ENCODE results near the gene SPR. TPM values are rescaled to one million over a fixed set of nuclear protein-coding genes. Genes with fewer than 3 reads are reported as not detected.
A peak's percentile ranks its signal among the peaks of the same experiment; 100 is the strongest.

Gene SPR
- total RNA-seq, 1 donor from 2014 or later, result 53.5 TPM

- Histone ChIP-seq H3K36me3 (no peaks in the 10 kb centered on the region), H3K4me3 (no peak overlapping the region), H3K9me3 (replicated peaks) (no peaks in the 10 kb centered on the region), H3K4me1 (peaks cover 22% of the 10 kb centered on the region), H3K27me3 (ENCODE audit: low read depth) (peaks cover 10% of the 10 kb centered on the region), H3K27ac (replicated peaks) (no peak overlapping the region)
- TF ChIP-seq CTCF (IDR thresholded peaks at IDR 0.05; ENCODE audit: borderline replicate concordance), result no peak
- no peak for DNase-seq
- intact Hi-C loops (cut with micrococcal nuclease), result no loop called here
Measured at GRCh38 chr2:72883356-72883962, 3.7 kb upstream of the SPR start.

GRCh38 chr2:72886505-72887031 is 640 bp upstream of the SPR start:
- no peak for DNase-seq
- no peaks in the 10 kb centered on the region for H3K9me3 ChIP-seq (replicated peaks)
- H3K27ac ChIP-seq (replicated peaks), result peak overlapping the region; percentile 93
- H3K36me3 ChIP-seq, result peaks cover 14% of the 10 kb centered on the region
- intact Hi-C loops (cut with micrococcal nuclease), result no loop called here
- peak overlapping the region; percentile 83 for H3K4me3 ChIP-seq
- TF ChIP-seq CTCF (IDR thresholded peaks at IDR 0.05; ENCODE audit: borderline replicate concordance), result no peak
- H3K4me1 ChIP-seq, result peaks cover 39% of the 10 kb centered on the region
- no peaks in the 10 kb centered on the region for H3K27me3 ChIP-seq (ENCODE audit: low read depth)

GRCh38 chr2:72887740-72888437 is 681 bp downstream of the SPR start:
- intact Hi-C loops (cut with micrococcal nuclease), result no loop called here
- peak; percentile 87 for DNase-seq
- Histone ChIP-seq H3K9me3 (replicated peaks) (no peaks in the 10 kb centered on the region), H3K27ac (replicated peaks) (peak overlapping the region; percentile 93), H3K4me3 (peak overlapping the region; percentile 83), H3K4me1 (peaks cover 42% of the 10 kb centered on the region), H3K27me3 (ENCODE audit: low read depth) (no peaks in the 10 kb centered on the region), H3K36me3 (peaks cover 22% of the 10 kb centered on the region)
- peak; percentile 96 for TF ChIP-seq CTCF (IDR thresholded peaks at IDR 0.05; ENCODE audit: borderline replicate concordance)

GRCh38 chr2:72888438-72889202 is 1.4 kb downstream of the SPR start:
- intact Hi-C loops (cut with micrococcal nuclease), result no loop called here
- no peak for TF ChIP-seq CTCF (IDR thresholded peaks at IDR 0.05; ENCODE audit: borderline replicate concordance)
- Histone ChIP-seq H3K4me1 (peaks cover 43% of the 10 kb centered on the region), H3K36me3 (peaks cover 22% of the 10 kb centered on the region), H3K4me3 (peak overlapping the region; percentile 83), H3K9me3 (replicated peaks) (no peaks in the 10 kb centered on the region), H3K27ac (replicated peaks) (peak overlapping the region; percentile 93), H3K27me3 (ENCODE audit: low read depth) (no peaks in the 10 kb centered on the region)
- DNase-seq, result no peak

GRCh38 chr2:72889991-72890390 is 2.8 kb downstream of the SPR start:
- Histone ChIP-seq H3K9me3 (replicated peaks) (no peaks in the 10 kb centered on the region), H3K36me3 (peaks cover 22% of the 10 kb centered on the region), H3K27ac (replicated peaks) (no peak overlapping the region), H3K27me3 (ENCODE audit: low read depth) (peaks cover 10% of the 10 kb centered on the region), H3K4me3 (no peak overlapping the region), H3K4me1 (peaks cover 44% of the 10 kb centered on the region)
- TF ChIP-seq CTCF (IDR thresholded peaks at IDR 0.05; ENCODE audit: borderline replicate concordance), result no peak
- intact Hi-C loops (cut with micrococcal nuclease), result loop anchor here (5.0 to 10.0 kb wide), 2 partner anchors 85 to 272 kb away; no protein-coding TSS in a partner anchor
- no peak for DNase-seq
